NCI-H1436 treated with DMSO at 0.1 percent for 48 hours (cell line): Measurements from ENCODE around the gene NR6A1.

Experiments used
- DNase-seq: peaks from one replicate; lab custom pipeline; 2025; lab: John Stamatoyannopoulos, UW

Gene NR6A1

GRCh38 chr9:124502711-124503702, 268.1 kb downstream of the NR6A1 start:
- DNase-seq = no peak

GRCh38 chr9:124501771-124502320, 269.3 kb downstream of the NR6A1 start:
- no peak for DNase-seq

- no peak for DNase-seq
These were observed 270.1 kb downstream of the NR6A1 start for GRCh38 chr9:124500796-124501611.

- no peak for DNase-seq
These were observed 270.9 kb downstream of the NR6A1 start for GRCh38 chr9:124500028-124500795.

- no peak for DNase-seq
These were observed 271.9 kb downstream of the NR6A1 start for GRCh38 chr9:124499216-124499615.

GRCh38 chr9:124498499-124499146, 272.5 kb downstream of the NR6A1 start:
- DNase-seq = no peak

- no peak for DNase-seq
These were observed 273.1 kb downstream of the NR6A1 start for GRCh38 chr9:124498040-124498439.

- DNase-seq = no peak
These were observed 273.7 kb downstream of the NR6A1 start for GRCh38 chr9:124497441-124497840.

GRCh38 chr9:124496463-124496862, 274.6 kb downstream of the NR6A1 start:
- no peak for DNase-seq

- DNase-seq = no peak
These were observed 275.0 kb downstream of the NR6A1 start for GRCh38 chr9:124496075-124496449.

- DNase-seq = no peak
These were observed 275.7 kb downstream of the NR6A1 start for GRCh38 chr9:124495126-124496074.

GRCh38 chr9:124493794-124494479, 277.2 kb downstream of the NR6A1 start:
- no peak for DNase-seq

GRCh38 chr9:124493218-124493617, 277.9 kb downstream of the NR6A1 start:
- no peak for DNase-seq

- DNase-seq = no peak
These were observed 278.3 kb downstream of the NR6A1 start for GRCh38 chr9:124492818-124493217.

- DNase-seq = no peak
These were observed 279.8 kb downstream of the NR6A1 start for GRCh38 chr9:124491049-124491975.

GRCh38 chr9:124490004-124490403, 281.1 kb downstream of the NR6A1 start:
- DNase-seq = no peak

GRCh38 chr9:124489222-124489621, 281.9 kb downstream of the NR6A1 start:
- no peak for DNase-seq

GRCh38 chr9:124488641-124489210, 282.4 kb downstream of the NR6A1 start:
- no peak for DNase-seq
